HepG2 (cell line): Measurements from ENCODE around the gene FSD1. TPM values are rescaled to one million over a fixed set of nuclear protein-coding genes. Genes with fewer than 3 reads are reported as not detected.

ENCODE experiments used
- CHD2 ChIP-seq: IDR thresholded peaks from 2 replicates; pipeline ENCODE4 v1.6.1; 2011; ENCODE audit warnings: low read depth, low read length, improper control_type of control experiment
- ELF4 ChIP-seq: sonication (generic); formaldehyde crosslinking; IDR thresholded peaks from 2 replicates; pipeline ENCODE4 v1.5.0; 2020; ENCODE audit warnings: missing genetic modification reagents, mild to moderate bottlenecking, moderate library complexity, borderline replicate concordance
- GZF1 ChIP-seq: sonication (generic); formaldehyde crosslinking; IDR thresholded peaks from 2 replicates; pipeline ENCODE4 v1.5.1; 2020; ENCODE audit warnings: mild to moderate bottlenecking, missing genetic modification reagents
- HCFC1 ChIP-seq: fragments of 150-350 bp; IDR thresholded peaks from 2 replicates; pipeline ENCODE4 v1.6.1; 2014; ENCODE audit warnings: low read depth, low read length
- HNRNPH1 ChIP-seq: fragments of 200-400 bp; formaldehyde crosslinking; optimal IDR thresholded peaks from 2 replicates; pipeline ENCODE3; 2017; ENCODE audit warnings: mild to moderate bottlenecking, low read depth, low read length
- KIAA2018 ChIP-seq: sonication (generic); formaldehyde crosslinking; IDR thresholded peaks from 2 replicates; pipeline ENCODE4 v1.5.0; 2020; ENCODE audit warnings: mild to moderate bottlenecking, missing genetic modification reagents, borderline replicate concordance
- MTA1 ChIP-seq: sonication (generic); formaldehyde crosslinking; IDR thresholded peaks from 2 replicates; pipeline ENCODE4 v1.4.0; 2020; ENCODE audit warnings: missing genetic modification reagents, mild to moderate bottlenecking, borderline replicate concordance
- RAD21 ChIP-seq: fragments of 450-650 bp; formaldehyde crosslinking; IDR thresholded peaks from 2 replicates; pipeline ENCODE4 v1.5.0; 2020; ENCODE audit warnings: mild to moderate bottlenecking
- RELA ChIP-seq: sonication (generic); formaldehyde crosslinking; IDR thresholded peaks from 2 replicates; pipeline ENCODE4 v1.4.0; 2020; ENCODE audit warnings: missing genetic modification reagents
- SOX5 ChIP-seq: IDR thresholded peaks from 2 replicates; pipeline ENCODE4 v1.6.1; 2016; ENCODE audit warnings: borderline replicate concordance
- ZBTB26 ChIP-seq: IDR thresholded peaks from 2 replicates; pipeline ENCODE4 v1.6.1; 2016; ENCODE audit warnings: missing compliant biosample characterization, missing genetic modification reagents, borderline replicate concordance
- ZNF280D ChIP-seq: sonication (generic); formaldehyde crosslinking; IDR thresholded peaks from 2 replicates; pipeline ENCODE4 v1.5.1; 2020; ENCODE audit warnings: mild to moderate bottlenecking, missing genetic modification reagents
- ZNF30 ChIP-seq: sonication (generic); formaldehyde crosslinking; IDR thresholded peaks from 2 replicates; pipeline ENCODE4 v1.5.0; 2020; ENCODE audit warnings: mild to moderate bottlenecking, missing genetic modification reagents
- ZNF414 ChIP-seq: sonication (generic); formaldehyde crosslinking; IDR thresholded peaks from 2 replicates; pipeline ENCODE4 v1.5.0; 2020; ENCODE audit warnings: missing genetic modification reagents
- ZNF598 ChIP-seq: sonication (generic); formaldehyde crosslinking; IDR thresholded peaks from 2 replicates; pipeline ENCODE4 v1.5.1; 2020; ENCODE audit warnings: mild to moderate bottlenecking, missing genetic modification reagents, borderline replicate concordance
- ZNF720 ChIP-seq: sonication (generic); formaldehyde crosslinking; IDR thresholded peaks from 2 replicates; pipeline ENCODE4 v1.4.0; 2020; ENCODE audit warnings: missing genetic modification reagents
- ZNF737 ChIP-seq: sonication (generic); formaldehyde crosslinking; IDR thresholded peaks from 2 replicates; pipeline ENCODE4 v1.5.0; 2020; ENCODE audit warnings: missing genetic modification reagents, mild to moderate bottlenecking, borderline replicate concordance
- ZNF777 ChIP-seq: sonication (generic); formaldehyde crosslinking; IDR thresholded peaks from 2 replicates; pipeline ENCODE4 v1.4.0; 2020; ENCODE audit warnings: missing genetic modification reagents
- polyA plus RNA-seq, 8 experiments: library from polyadenylated mRNA; depleted of rRNA in 3 of 8; stranded (reverse) in 7 of 8; unstranded in 1 of 8; fragments of >200 nt; fragmentation: Illumina TruSeq in 4 of 8; extraction: Trizol in 4 of 8; gene quantifications; 2 replicates each; pipeline versions ENCODE4 v1.2.1 to v1.2.3, GENCODE V29; 2011 to 2016; ENCODE audit warnings: low read depth in 4 of 8, missing spikeins in 1 of 8, mixed read lengths in 1 of 8; ENCODE audit not compliant: insufficient read depth in 1 of 8
- total RNA-seq, 5 experiments: library from RNA; depleted of rRNA; stranded (reverse); fragments of >200 nt; fragmentation: Illumina TruSeq; extraction: Trizol; gene quantifications; 2 replicates each; pipeline ENCODE4 v1.2.3, GENCODE V29; 2016; ENCODE audit warnings: low read depth in 1 of 5

The FSD1 gene
- total and polyA plus RNA-seq, 2 of the 13 experiments (the other 11 are each of a cell fraction or from before 2014, with no cell fraction given), result 0.29 to 0.66 TPM

GRCh38 chr19:4342314-4342614, 37.9 kb downstream of the FSD1 start (continued):
- 0 out of 2 replicates have a peak, but pooled peaks have one; percentile 10 for TF ChIP-seq ZNF280D
- peak; percentile 41; the same call in 1 of the 2 replicates for TF ChIP-seq ZBTB26 (CRISPR knock-in tag)
- TF ChIP-seq ZNF720, result no peak
- TF ChIP-seq CHD2, result no peak
- TF ChIP-seq SOX5 (CRISPR knock-in tag), result 0 out of 2 replicates have a peak, but pooled peaks have one; percentile 54
- no peak for TF ChIP-seq ZNF30 (CRISPR knock-in tag)
- no peak for TF ChIP-seq ELF4 (CRISPR knock-in tag)
- TF ChIP-seq RAD21 (CRISPR knock-in tag), result no peak; the same call in 1 of the 2 replicates
- TF ChIP-seq MTA1 (CRISPR knock-in tag), result peak; percentile 27; the same call in 1 of the 2 replicates
- peak; percentile 63 for TF ChIP-seq HNRNPH1
- TF ChIP-seq ZNF777 (CRISPR knock-in tag), result peak; percentile 31; the same call in 1 of the 2 replicates
- no peak for TF ChIP-seq KIAA2018 (CRISPR knock-in tag)
- peak; percentile 80; the same call in 1 of the 2 replicates for TF ChIP-seq RELA (CRISPR knock-in tag)
- 0 out of 2 replicates have a peak, but pooled peaks have one; percentile 20 for TF ChIP-seq ZNF414 (CRISPR knock-in tag)
- TF ChIP-seq GZF1 (CRISPR knock-in tag), result no peak
- no peak for TF ChIP-seq ZNF737
- TF ChIP-seq HCFC1, result no peak
- TF ChIP-seq ZNF598, result no peak
